ENCODE results near the gene TRAK2.

Gene TRAK2

DNA sequence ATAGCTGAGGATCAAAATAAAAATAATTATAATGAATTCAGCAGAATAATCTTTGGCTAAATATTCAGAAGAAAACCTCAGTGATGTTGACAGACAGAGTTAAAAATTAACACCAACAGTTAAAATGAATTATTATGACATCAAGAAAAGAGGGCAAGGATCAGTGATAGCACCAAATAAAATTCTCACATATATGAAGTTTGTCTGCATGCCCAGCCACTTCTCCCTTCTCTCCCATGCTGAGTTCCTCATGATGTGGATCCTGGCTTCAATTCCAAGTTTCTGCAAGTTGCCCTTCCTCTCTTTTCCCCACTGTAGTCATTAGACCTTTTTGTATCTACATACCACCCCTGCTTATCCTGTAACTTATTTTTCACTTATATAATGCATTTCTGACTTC is 7.1 kb upstream of the TRAK2 start:
- Histone ChIP-seq H3K4me2 (ENCODE audit: low read depth, low read length, poor library complexity, severe bottlenecking) (no peak overlapping the region), H3K36me3 (ENCODE audit: insufficient read depth, low read length) (no peaks in the 10 kb centered on the region), H2AFZ (ENCODE audit: low read length) (no peak overlapping the region), H3K27me3 (ENCODE audit: insufficient read depth, low read length, poor library complexity, severe bottlenecking) (no peaks in the 10 kb centered on the region), H4K20me1 (ENCODE audit: insufficient read depth, low read length, poor library complexity, severe bottlenecking) (no peaks in the 10 kb centered on the region), H3K9me2 (replicated peaks; ENCODE audit: low read depth, low read length) (no peaks in the 10 kb centered on the region), H3K9me3 (ENCODE audit: insufficient read depth, low read depth, low read length) (no peaks in the 10 kb centered on the region), H3K9ac (ENCODE audit: low read depth, low read length, poor library complexity, severe bottlenecking) (no peak overlapping the region), H3K4me1 (ENCODE audit: insufficient read depth, low read length, poor library complexity, severe bottlenecking) (peaks cover under 1% of the 10 kb centered on the region), H3K4me3 (ENCODE audit: low read length, poor library complexity, severe bottlenecking) (no peak overlapping the region), H3K79me2 (ENCODE audit: insufficient read depth, low read length) (no peaks in the 10 kb centered on the region), H3F3A (ENCODE audit: low read depth) (no peaks in the 10 kb centered on the region)
- TF ChIP-seq, protein P1, sequence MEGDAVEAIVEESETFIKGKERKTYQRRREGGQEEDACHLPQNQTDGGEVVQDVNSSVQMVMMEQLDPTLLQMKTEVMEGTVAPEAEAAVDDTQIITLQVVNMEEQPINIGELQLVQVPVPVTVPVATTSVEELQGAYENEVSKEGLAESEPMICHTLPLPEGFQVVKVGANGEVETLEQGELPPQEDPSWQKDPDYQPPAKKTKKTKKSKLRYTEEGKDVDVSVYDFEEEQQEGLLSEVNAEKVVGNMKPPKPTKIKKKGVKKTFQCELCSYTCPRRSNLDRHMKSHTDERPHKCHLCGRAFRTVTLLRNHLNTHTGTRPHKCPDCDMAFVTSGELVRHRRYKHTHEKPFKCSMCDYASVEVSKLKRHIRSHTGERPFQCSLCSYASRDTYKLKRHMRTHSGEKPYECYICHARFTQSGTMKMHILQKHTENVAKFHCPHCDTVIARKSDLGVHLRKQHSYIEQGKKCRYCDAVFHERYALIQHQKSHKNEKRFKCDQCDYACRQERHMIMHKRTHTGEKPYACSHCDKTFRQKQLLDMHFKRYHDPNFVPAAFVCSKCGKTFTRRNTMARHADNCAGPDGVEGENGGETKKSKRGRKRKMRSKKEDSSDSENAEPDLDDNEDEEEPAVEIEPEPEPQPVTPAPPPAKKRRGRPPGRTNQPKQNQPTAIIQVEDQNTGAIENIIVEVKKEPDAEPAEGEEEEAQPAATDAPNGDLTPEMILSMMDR (conservative IDR thresholded peaks at IDR 0.05; ENCODE audit: low read length): no peak
- TF ChIP-seq EZH2phosphoT487 (IDR thresholded peaks at IDR 0.05; ENCODE audit: borderline replicate concordance): no peak

DNA sequence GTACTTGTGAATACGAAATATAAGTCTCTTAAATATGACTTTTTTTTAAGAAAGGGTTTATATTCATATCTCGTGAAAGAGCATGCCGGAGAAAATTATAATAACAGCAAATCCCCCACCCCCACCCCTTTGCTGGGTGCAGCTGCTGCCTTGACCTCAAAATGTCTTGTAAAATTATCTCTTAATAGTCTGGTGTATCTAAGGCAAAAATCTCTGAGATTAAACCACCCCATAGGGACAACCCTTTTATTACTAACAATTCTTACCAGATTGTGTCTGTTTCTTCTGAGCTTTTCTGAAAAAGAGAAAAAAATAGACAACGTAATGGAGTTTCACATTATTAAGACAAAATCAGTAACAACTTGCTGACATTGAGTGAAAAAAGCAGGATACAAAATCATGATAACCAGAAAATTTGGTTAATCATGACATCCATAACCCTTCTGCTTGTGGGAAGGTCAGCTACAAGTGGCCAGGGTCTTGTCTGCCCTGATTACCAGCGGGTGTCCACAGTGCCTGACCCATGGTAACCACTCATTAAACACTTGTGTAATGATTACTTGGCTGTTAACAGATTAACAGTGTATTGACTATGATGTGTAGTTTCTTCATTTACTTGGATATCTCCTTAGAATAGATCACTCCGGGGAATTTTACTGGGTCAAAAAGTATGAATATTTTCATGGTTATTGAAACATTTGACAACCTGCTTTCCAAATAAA is 1.8 kb upstream of the TRAK2 start:
- TF ChIP-seq EZH2phosphoT487 (IDR thresholded peaks at IDR 0.05; ENCODE audit: borderline replicate concordance): no peak
- TF ChIP-seq, protein P1 (conservative IDR thresholded peaks at IDR 0.05; ENCODE audit: low read length): no peak
- H3K36me3 ChIP-seq (ENCODE audit: insufficient read depth, low read length): no peaks in the 10 kb centered on the region
- peaks cover 26% of the 10 kb centered on the region for H3K79me2 ChIP-seq (ENCODE audit: insufficient read depth, low read length)
- H3K9me3 ChIP-seq (ENCODE audit: insufficient read depth, low read depth, low read length): no peaks in the 10 kb centered on the region
- H3F3A ChIP-seq (ENCODE audit: low read depth): no peaks in the 10 kb centered on the region; the same call in 1 of the 2 replicates
- H3K4me2 ChIP-seq (ENCODE audit: low read depth, low read length, poor library complexity, severe bottlenecking): peak overlapping the region; percentile 100
- peak overlapping the region; percentile 71 for H3K9ac ChIP-seq (ENCODE audit: low read depth, low read length, poor library complexity, severe bottlenecking)
- no peaks in the 10 kb centered on the region for H3K27me3 ChIP-seq (ENCODE audit: insufficient read depth, low read length, poor library complexity, severe bottlenecking)
- H3K4me3 ChIP-seq (ENCODE audit: low read length, poor library complexity, severe bottlenecking): peak overlapping the region; percentile 99
- peaks cover 29% of the 10 kb centered on the region for H3K4me1 ChIP-seq (ENCODE audit: insufficient read depth, low read length, poor library complexity, severe bottlenecking)
- H2AFZ ChIP-seq (ENCODE audit: low read length): peak overlapping the region; percentile 77; the same call in 1 of the 2 replicates
- H3K9me2 ChIP-seq (replicated peaks; ENCODE audit: low read depth, low read length): no peaks in the 10 kb centered on the region
- H4K20me1 ChIP-seq (ENCODE audit: insufficient read depth, low read length, poor library complexity, severe bottlenecking): no peaks in the 10 kb centered on the region

DNA sequence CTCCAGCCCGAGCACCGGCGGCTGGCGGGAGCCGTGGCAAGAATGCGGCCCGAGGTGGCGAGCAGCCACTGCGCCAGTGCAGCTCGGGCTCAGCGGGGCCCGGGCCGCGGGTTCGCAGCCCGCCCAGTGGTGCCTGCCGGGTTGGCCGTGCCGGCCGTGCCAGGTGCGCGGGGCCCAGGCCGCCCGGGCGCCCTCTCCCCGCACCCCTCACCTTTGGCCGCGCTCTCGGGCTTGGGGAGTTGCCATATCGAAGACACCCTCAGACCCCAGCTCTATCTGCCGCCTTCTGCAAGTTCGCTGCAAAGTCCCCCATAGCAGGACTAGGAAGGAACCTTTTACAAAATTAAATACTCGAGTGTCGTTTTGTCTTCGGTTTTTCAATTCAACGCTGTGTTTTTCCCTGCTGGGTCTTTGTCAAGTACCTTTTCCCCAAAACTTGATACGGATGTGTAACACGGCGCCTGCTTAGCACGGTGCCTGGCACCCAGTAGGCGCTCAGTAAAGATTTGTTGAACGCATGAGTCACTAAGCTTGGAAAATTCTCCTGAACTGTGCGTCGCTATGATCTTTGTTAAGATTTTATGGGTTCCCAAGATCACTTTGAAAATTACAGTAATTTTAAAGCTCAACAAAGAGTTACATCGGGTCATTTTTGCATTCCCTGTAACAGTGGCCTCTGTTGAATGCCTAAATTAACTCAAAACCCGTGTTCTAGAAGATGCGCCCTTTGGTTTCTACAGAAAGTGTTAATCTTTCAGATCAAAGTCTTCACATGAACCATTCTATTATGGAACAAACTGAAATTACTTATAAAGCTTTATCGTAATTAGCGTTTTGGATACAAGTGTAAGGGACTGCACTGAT is 1.0 kb upstream of the TRAK2 start:
- Histone ChIP-seq H3F3A (ENCODE audit: low read depth) (no peaks in the 10 kb centered on the region; the same call in 1 of the 2 replicates), H3K79me2 (ENCODE audit: insufficient read depth, low read length) (peaks cover 30% of the 10 kb centered on the region), H2AFZ (ENCODE audit: low read length) (peak overlapping the region; percentile 77), H3K9me2 (replicated peaks; ENCODE audit: low read depth, low read length) (no peaks in the 10 kb centered on the region), H3K4me3 (ENCODE audit: low read length, poor library complexity, severe bottlenecking) (peak overlapping the region; percentile 99), H4K20me1 (ENCODE audit: insufficient read depth, low read length, poor library complexity, severe bottlenecking) (no peaks in the 10 kb centered on the region), H3K4me1 (ENCODE audit: insufficient read depth, low read length, poor library complexity, severe bottlenecking) (peaks cover 37% of the 10 kb centered on the region), H3K9ac (ENCODE audit: low read depth, low read length, poor library complexity, severe bottlenecking) (peak overlapping the region; percentile 71), H3K27me3 (ENCODE audit: insufficient read depth, low read length, poor library complexity, severe bottlenecking) (no peaks in the 10 kb centered on the region), H3K4me2 (ENCODE audit: low read depth, low read length, poor library complexity, severe bottlenecking) (peak overlapping the region; percentile 100), H3K9me3 (ENCODE audit: insufficient read depth, low read depth, low read length) (no peaks in the 10 kb centered on the region), H3K36me3 (ENCODE audit: insufficient read depth, low read length) (no peaks in the 10 kb centered on the region)
- TF ChIP-seq EZH2phosphoT487 (IDR thresholded peaks at IDR 0.05; ENCODE audit: borderline replicate concordance): no peak
- TF ChIP-seq, protein P1 (conservative IDR thresholded peaks at IDR 0.05; ENCODE audit: low read length): no peak

Data from Loucy (cell line).